GM23338 (cell line): Measurements from ENCODE around the gene ASGR2. TPM values are rescaled to one million over a fixed set of nuclear protein-coding genes. Genes with fewer than 3 reads are reported as not detected.

Source experiments
- ATAC-seq: fragments of 200-7000 bp; cut with Tn5 transposase; 3 replicates; pipeline ENCODE4 v1.9.1; 2020
- DNase-seq: peaks from one replicate; pipeline ENCODE4 v3.0.0-alpha.2; 2015; ENCODE audit warnings: low spot score
- H2AFZ ChIP-seq: fragments of 200-600 bp; sonication (generic); 2 replicates; pipeline ENCODE4 v1.8.0; 2016; ENCODE audit warnings: antibody characterized with exemption, mild to moderate bottlenecking, moderate library complexity
- H3F3A ChIP-seq: fragments of 200-600 bp; sonication (generic); replicated peaks from 2 replicates; pipeline ENCODE4 v1.8.0; 2017; ENCODE audit warnings: antibody characterized with exemption, mixed run types, low read depth
- H3K27ac ChIP-seq: fragments of 200-600 bp; sonication (generic); 2 replicates; pipeline ENCODE4 v1.6.1; 2016; ENCODE audit warnings: low read depth
- H3K27me3 ChIP-seq: fragments of 200-600 bp; sonication (generic); 2 replicates; pipeline ENCODE4 v1.8.0; 2016; ENCODE audit warnings: mild to moderate bottlenecking, mixed run types, moderate library complexity; ENCODE audit not compliant: insufficient read depth
- H3K36me3 ChIP-seq: fragments of 200-600 bp; sonication (generic); 2 replicates; pipeline ENCODE4 v1.8.0; 2016; ENCODE audit warnings: mild to moderate bottlenecking; ENCODE audit not compliant: insufficient read depth
- H3K4me1 ChIP-seq: fragments of 200-600 bp; sonication (generic); 2 replicates; pipeline ENCODE4 v1.8.0; 2016; ENCODE audit warnings: mild to moderate bottlenecking, moderate library complexity; ENCODE audit not compliant: insufficient read depth
- H3K4me2 ChIP-seq: fragments of 200-600 bp; sonication (generic); 2 replicates; pipeline ENCODE4 v1.7.1; 2017; ENCODE audit warnings: mixed run types
- H3K4me3 ChIP-seq: fragments of 200-600 bp; sonication (generic); 2 replicates; pipeline ENCODE4 v1.6.1; 2016; ENCODE audit warnings: mixed run types
- H3K79me2 ChIP-seq: fragments of 200-600 bp; sonication (generic); replicated peaks from 2 replicates; pipeline ENCODE4 v1.8.0; 2017; ENCODE audit warnings: mild to moderate bottlenecking; ENCODE audit not compliant: insufficient read depth
- H3K9me2 ChIP-seq: fragments of 200-600 bp; sonication (generic); 2 replicates; pipeline ENCODE4 v1.8.0; 2017; ENCODE audit not compliant: insufficient read depth
- H4K20me1 ChIP-seq: fragments of 200-600 bp; sonication (generic); replicated peaks from 2 replicates; pipeline ENCODE4 v1.8.0; 2017; ENCODE audit warnings: mild to moderate bottlenecking; ENCODE audit not compliant: insufficient read depth
- H3K27ac Mint-ChIP-seq: 2 replicates; pipeline ENCODE4 v1.8.0; 2020; ENCODE audit warnings: inconsistent platforms, mild to moderate bottlenecking, moderate library complexity, mixed read lengths
- H3K27me3 Mint-ChIP-seq: 3 replicates; pipeline ENCODE4 v1.8.0; 2022; ENCODE audit warnings: low read depth, mild to moderate bottlenecking, moderate library complexity, mixed read lengths, inconsistent platforms; ENCODE audit not compliant: insufficient read depth, poor library complexity
- H3K36me3 Mint-ChIP-seq: 3 replicates; pipeline ENCODE4 v1.8.0; 2021; ENCODE audit warnings: low read depth, mild to moderate bottlenecking, inconsistent platforms, moderate library complexity, mixed read lengths
- H3K4me1 Mint-ChIP-seq: 3 replicates; pipeline ENCODE4 v1.8.0; 2020; ENCODE audit warnings: mild to moderate bottlenecking, inconsistent platforms, mixed read lengths
- H3K4me3 Mint-ChIP-seq: 3 replicates; pipeline ENCODE4 v1.8.0; 2021; ENCODE audit warnings: moderate library complexity, mild to moderate bottlenecking, inconsistent platforms, mixed read lengths
- H3K9me3 Mint-ChIP-seq: 3 replicates; pipeline ENCODE4 v1.8.0; 2020; ENCODE audit warnings: moderate library complexity, mild to moderate bottlenecking, inconsistent platforms, mixed read lengths
- EZH2phosphoT487 ChIP-seq: fragments of 200-600 bp; sonication (generic); IDR thresholded peaks from one replicate; pipeline ENCODE4 v1.8.1; 2018; ENCODE audit warnings: antibody characterized with exemption; ENCODE audit not compliant: unreplicated experiment
- REST ChIP-seq: IDR thresholded peaks from one replicate; pipeline ENCODE4 v1.6.1; 2018; ENCODE audit warnings: antibody characterized with exemption; ENCODE audit not compliant: unreplicated experiment
- STAT1 ChIP-seq: IDR thresholded peaks from one replicate; pipeline ENCODE4 v1.6.1; 2016; ENCODE audit warnings: antibody characterized with exemption; ENCODE audit not compliant: unreplicated experiment
- ZNF331 ChIP-seq: fragments of 250-450 bp; sonication (Bioruptor Pico); IDR thresholded peaks from 2 replicates; pipeline ENCODE4 v1.5.0; 2020; ENCODE audit warnings: low read depth, mild to moderate bottlenecking, moderate library complexity
- polyA plus RNA-seq: library from polyadenylated mRNA; unstranded; fragments of >200 nt; fragmentation: Nextera tagmentation; extraction: Ambion mirVana; gene quantifications from 2 replicates; pipeline ENCODE4 v1.2.1, GENCODE V29; 2016
- total RNA-seq: library from RNA; depleted of rRNA; stranded (reverse); fragments of >200 nt; shearing (Covaris generic); gene quantifications from 2 replicates; pipeline ENCODE4 v1.2.3, GENCODE V29; 2014

Gene ASGR2
- total and polyA plus RNA-seq, 2 experiments from 2014 or later, result 0.97 TPM; not detected in 1

DNA sequence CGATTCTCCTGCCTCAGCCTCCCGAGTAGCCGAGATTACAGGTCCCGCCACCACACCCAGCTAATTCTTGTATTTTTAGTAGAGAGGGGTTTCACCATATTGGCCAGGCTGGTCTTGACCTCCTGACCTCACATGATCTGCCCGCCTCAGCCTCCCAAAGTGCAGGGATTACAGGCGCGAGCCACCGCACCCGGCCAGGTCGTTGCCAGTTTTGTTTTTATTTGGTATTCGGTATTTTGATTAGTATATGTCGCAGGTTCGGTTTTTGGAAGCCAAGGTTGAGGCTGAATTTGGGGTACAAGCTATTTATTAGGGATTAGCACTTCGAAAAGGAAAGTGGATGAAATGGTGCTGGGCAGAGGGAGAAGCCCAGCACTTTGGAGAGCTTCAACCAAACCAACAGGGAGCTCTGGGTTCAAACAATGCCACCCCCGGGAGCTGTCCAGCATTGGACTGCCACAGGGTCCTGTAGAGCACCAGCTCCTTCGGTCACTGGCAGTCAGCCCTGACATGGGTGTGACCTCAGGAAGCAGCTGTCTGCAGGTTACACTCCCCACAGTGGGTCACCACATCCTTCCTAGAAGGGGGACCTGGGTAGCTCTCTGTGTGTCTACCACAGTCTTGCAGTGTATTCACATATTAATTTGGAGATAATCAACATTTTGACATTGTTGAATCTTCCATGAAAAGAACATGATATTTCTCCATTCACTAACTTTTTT, 33.1 kb downstream of the ASGR2 start:
- H2AFZ ChIP-seq, result no peak overlapping the region
- H3K27ac Mint-ChIP-seq, result no peak overlapping the region
- no peak overlapping the region for H3K4me3 Mint-ChIP-seq
- no peak overlapping the region for H3K4me3 ChIP-seq
- H3K27me3 ChIP-seq, result no peaks in the 10 kb centered on the region
- H3K36me3 ChIP-seq, result no peaks in the 10 kb centered on the region
- no peaks in the 10 kb centered on the region; the same call in 2 of the 3 replicates for H3K9me3 Mint-ChIP-seq
- no peaks in the 10 kb centered on the region for H4K20me1 ChIP-seq
- H3K4me1 ChIP-seq, result no peaks in the 10 kb centered on the region
- H3F3A ChIP-seq, result no peaks in the 10 kb centered on the region
- H3K4me2 ChIP-seq, result no peak overlapping the region
- no peaks in the 10 kb centered on the region for H3K79me2 ChIP-seq
- no peaks in the 10 kb centered on the region; the same call in 2 of the 3 replicates for H3K4me1 Mint-ChIP-seq
- H3K9me2 ChIP-seq, result 0 out of 2 replicates have a peak, but pooled peaks cover 5% of the 10 kb centered on the region
- DNase-seq (no peak), ATAC-seq (no peak)
- no peak for TF ChIP-seq STAT1
- peak; percentile 64 for TF ChIP-seq REST
- no peaks in the 10 kb centered on the region; the same call in 2 of the 3 replicates for H3K36me3 Mint-ChIP-seq
- H3K27ac ChIP-seq, result no peak overlapping the region
- peaks cover 13% of the 10 kb centered on the region for H3K27me3 Mint-ChIP-seq

DNA sequence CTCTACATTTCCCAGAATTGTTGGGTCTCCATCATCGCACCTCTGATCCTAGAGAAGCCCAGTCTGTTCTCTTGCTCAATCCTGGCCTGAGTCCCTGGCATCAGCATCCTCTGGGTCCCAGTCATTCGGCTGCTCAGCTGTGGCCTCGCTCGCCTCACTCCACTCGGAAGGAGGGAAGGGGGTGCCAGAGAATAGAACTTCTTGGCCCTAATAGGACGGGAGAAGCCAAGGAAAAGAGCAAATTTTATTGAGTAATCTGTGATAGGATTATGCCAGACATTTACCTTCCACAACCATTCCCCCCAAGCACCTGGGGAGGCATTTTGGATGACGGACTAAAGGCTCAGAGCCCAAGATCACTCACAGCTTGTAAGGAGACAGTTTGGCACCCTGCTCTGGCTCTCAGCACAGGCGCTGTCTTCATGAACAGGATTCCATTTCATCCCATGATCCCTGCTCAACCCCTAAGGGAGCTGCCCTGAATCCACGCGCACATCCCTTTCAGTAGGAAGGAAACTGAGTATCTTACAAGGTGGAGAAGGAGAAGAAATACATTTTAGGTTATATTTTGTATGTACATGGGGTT, 34.1 kb downstream of the ASGR2 start:
- no peak overlapping the region for H3K4me2 ChIP-seq
- H4K20me1 ChIP-seq, result no peaks in the 10 kb centered on the region
- H3K4me1 ChIP-seq, result no peaks in the 10 kb centered on the region
- ATAC-seq, result no peak
- H3K36me3 Mint-ChIP-seq, result no peaks in the 10 kb centered on the region; the same call in 2 of the 3 replicates
- H3K4me1 Mint-ChIP-seq, result no peaks in the 10 kb centered on the region; the same call in 2 of the 3 replicates
- no peaks in the 10 kb centered on the region for H3K9me2 ChIP-seq
- no peak overlapping the region for H3K27ac ChIP-seq
- H3K27me3 ChIP-seq, result no peaks in the 10 kb centered on the region
- DNase-seq, result no peak
- no peak overlapping the region for H3K27ac Mint-ChIP-seq
- no peak overlapping the region for H3K4me3 Mint-ChIP-seq
- no peak overlapping the region for H3K4me3 ChIP-seq
- no peaks in the 10 kb centered on the region for H3K79me2 ChIP-seq
- H3K9me3 Mint-ChIP-seq, result no peaks in the 10 kb centered on the region; the same call in 2 of the 3 replicates
- no peak for TF ChIP-seq ZNF331 (CRISPR knock-in tag)
- TF ChIP-seq EZH2phosphoT487, result no peak
- peaks cover 13% of the 10 kb centered on the region for H3K27me3 Mint-ChIP-seq
- no peaks in the 10 kb centered on the region for H3F3A ChIP-seq
- H3K36me3 ChIP-seq, result no peaks in the 10 kb centered on the region
- H2AFZ ChIP-seq, result peak overlapping the region; percentile 10; the same call in 1 of the 2 replicates
